ENCODE results near the gene IL1RAPL1. TPM values are rescaled to one million over a fixed set of nuclear protein-coding genes. Genes with fewer than 3 reads are reported as not detected.

Gene IL1RAPL1
- total and polyA plus RNA-seq, 8 donors = 0.05 to 0.20 (median 0.09) TPM; not detected in 5

DNA sequence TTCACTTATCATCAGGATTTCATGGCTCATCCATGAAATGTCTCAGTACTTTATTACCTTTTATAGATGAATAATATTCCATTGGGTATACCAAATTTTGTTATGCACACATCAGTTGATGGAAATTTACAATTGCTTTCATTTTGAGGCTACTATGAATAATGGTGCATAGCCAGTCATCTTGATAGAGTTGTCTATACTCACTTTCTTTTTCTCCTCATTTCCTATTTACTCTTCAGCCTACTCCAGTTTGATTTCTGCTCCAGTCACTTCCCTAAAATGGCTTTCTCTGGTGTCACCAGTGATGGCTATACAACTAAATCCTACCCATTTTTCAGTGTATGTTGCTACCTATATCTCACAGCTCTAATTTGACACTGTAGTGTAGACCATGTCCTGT lies 884.6 kb downstream of the IL1RAPL1 start:
- Histone ChIP-seq H3K27me3 (no peaks in the 10 kb centered on the region), H3K4me3 (no peak overlapping the region), H3K36me3 (no peaks in the 10 kb centered on the region), H3K27ac (no peak overlapping the region), H3K4me1 (no peaks in the 10 kb centered on the region), H3K9me3 (no peaks in the 10 kb centered on the region)
- no peak for FAIRE-seq
- no peak for ATAC-seq
- DNase-seq = no peak
- intact Hi-C loops (cut with DNase I) = no loop called here
- TF ChIP-seq, protein P1, sequence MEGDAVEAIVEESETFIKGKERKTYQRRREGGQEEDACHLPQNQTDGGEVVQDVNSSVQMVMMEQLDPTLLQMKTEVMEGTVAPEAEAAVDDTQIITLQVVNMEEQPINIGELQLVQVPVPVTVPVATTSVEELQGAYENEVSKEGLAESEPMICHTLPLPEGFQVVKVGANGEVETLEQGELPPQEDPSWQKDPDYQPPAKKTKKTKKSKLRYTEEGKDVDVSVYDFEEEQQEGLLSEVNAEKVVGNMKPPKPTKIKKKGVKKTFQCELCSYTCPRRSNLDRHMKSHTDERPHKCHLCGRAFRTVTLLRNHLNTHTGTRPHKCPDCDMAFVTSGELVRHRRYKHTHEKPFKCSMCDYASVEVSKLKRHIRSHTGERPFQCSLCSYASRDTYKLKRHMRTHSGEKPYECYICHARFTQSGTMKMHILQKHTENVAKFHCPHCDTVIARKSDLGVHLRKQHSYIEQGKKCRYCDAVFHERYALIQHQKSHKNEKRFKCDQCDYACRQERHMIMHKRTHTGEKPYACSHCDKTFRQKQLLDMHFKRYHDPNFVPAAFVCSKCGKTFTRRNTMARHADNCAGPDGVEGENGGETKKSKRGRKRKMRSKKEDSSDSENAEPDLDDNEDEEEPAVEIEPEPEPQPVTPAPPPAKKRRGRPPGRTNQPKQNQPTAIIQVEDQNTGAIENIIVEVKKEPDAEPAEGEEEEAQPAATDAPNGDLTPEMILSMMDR (IDR thresholded peaks at IDR 0.05) = no peak

DNA sequence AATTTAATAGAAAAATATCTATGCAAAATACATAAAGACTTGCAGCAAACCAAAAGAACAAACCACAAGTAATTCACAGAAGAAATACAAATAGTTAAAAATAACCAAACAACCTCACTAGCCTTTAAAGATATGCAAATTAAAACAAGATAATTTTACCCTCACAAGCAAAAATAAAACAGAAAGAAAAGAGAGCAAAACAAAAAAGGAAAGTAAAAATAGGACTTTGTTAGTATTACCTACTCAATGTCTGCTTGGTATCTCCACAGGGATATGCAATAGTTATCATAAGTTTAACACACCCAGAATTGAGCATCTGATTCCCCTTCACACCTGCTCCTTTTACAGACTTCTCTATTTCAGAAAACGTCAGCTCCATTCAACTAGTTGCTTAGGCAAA lies 890.6 kb downstream of the IL1RAPL1 start:
- no peak for ATAC-seq
- TF ChIP-seq, protein P1 (IDR thresholded peaks at IDR 0.05) = no peak
- no peaks in the 10 kb centered on the region for H3K4me1 ChIP-seq
- H3K4me3 ChIP-seq = no peak overlapping the region
- no peaks in the 10 kb centered on the region for H3K36me3 ChIP-seq
- DNase-seq = no peak
- WGBS, 2 donors = 14 to 18% methylated on average over 1 of the region's 1 CpG
- no peaks in the 10 kb centered on the region for H3K9me3 ChIP-seq
- intact Hi-C loops (cut with DNase I) = no loop called here
- H3K27ac ChIP-seq = no peak overlapping the region
- H3K27me3 ChIP-seq = peaks cover 0 to 9% (median 0%) of the 10 kb centered on the region in 4 donors
- peak; percentile 59 for FAIRE-seq

DNA sequence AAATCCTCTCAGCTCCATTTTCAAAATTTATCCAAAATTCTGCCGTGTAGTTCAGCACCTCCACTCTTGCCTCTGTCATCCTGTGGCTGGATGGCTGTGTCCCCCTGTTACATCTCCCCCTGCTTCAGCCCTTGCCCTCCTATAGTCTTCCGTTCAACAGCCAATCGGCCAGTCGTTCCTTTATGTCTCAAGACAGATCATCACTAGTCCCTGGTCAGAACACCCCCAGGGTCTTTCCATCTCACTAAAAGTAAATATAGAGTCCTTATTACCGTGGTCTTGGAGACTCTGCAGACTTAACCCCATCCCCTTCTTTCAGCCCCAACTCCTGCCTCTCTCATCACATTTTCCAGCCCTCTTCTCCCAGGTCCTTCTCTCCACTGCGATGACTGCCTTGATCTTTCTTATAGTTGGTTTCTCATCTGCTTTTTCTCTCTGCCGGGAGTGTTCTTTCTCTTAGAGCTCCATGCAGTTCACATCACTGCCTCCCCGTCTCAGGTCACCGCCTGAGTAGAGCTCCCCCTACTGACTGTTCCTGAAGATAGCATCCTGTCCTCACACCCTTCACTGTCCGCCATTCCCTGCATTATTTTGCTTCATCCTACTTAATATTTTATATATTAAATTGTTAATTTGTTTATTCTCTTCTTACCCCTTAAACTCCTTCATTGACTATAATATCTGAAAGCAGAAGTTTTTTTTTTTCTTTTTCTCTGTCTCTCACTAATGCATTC lies 891.3 kb downstream of the IL1RAPL1 start:
- H3K4me3 ChIP-seq = no peak overlapping the region
- H3K9me3 ChIP-seq = no peaks in the 10 kb centered on the region
- TF ChIP-seq, protein P1 (IDR thresholded peaks at IDR 0.05) = peak; percentile 9 to 54 (median 36)
- H3K27me3 ChIP-seq = peaks cover 0 to 9% (median 0%) of the 10 kb centered on the region in 4 donors
- no peaks in the 10 kb centered on the region for H3K36me3 ChIP-seq
- intact Hi-C loops (cut with DNase I) = no loop called here
- no peaks in the 10 kb centered on the region for H3K4me1 ChIP-seq
- no peak overlapping the region for H3K27ac ChIP-seq
- peak; percentile 17 for FAIRE-seq
- peak in 2 of 6 donors; percentile 8 to 15 for DNase-seq
- ATAC-seq = peak in 3 of 4 donors; percentile 53 to 81 (median 71)
- whole genome bisulfite sequencing, 2 donors = 36 to 40% methylated on average over 10 of the region's 10 CpGs

DNA sequence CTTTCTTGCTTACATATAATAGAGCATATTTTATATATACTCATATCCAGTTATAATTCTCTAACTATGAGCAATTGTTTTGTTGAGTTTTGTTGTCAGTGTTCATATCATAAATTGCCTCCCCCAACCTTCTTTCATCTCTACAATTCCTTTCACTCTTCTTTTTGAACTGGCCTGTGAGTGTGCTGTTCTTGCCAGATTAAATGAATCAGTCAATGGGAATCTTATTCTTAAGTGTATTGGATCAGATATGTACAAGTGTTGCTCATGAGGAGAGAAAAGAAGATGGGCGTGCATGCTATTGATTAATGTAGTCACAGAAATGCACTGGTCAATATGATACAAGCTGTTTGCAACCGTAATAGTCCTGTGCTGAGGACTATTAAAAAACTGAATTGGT lies 900.0 kb downstream of the IL1RAPL1 start:
- Histone ChIP-seq H3K27ac (no peak overlapping the region), H3K9me3 (no peaks in the 10 kb centered on the region), H3K4me1 (no peaks in the 10 kb centered on the region), H3K27me3 (peaks cover 0 to 8% (median 0%) of the 10 kb centered on the region in 4 donors), H3K36me3 (no peaks in the 10 kb centered on the region), H3K4me3 (no peak overlapping the region)
- ATAC-seq = no peak
- 56 to 63% methylated on average over 2 of the region's 2 CpGs for WGBS, 2 donors
- no peak for FAIRE-seq
- TF ChIP-seq, protein P1 (IDR thresholded peaks at IDR 0.05) = no peak
- intact Hi-C loops (cut with DNase I) = no loop called here
- DNase-seq = no peak

DNA sequence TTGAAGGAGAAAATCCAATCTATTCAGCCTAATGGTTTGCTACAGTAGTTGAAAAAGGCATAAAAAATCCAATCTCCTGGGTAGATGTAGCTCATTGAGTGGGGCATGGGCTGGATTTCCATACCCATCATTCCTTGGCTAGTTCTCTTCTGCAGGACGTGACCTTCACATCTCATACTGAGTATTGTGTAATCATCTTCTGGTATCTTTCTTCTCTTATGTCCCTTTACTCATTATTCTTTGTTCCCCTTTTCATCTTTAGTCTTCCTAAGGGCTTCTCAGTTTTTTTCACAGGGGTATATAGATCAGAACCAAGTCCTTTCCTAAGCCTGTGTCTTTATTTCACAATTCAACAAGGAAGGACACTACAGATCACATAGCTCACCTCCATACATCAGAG lies 900.5 kb downstream of the IL1RAPL1 start:
- TF ChIP-seq, protein P1 (IDR thresholded peaks at IDR 0.05) = no peak
- ATAC-seq = peak in 1 of 4 donors; percentile 22
- intact Hi-C loops (cut with DNase I) = no loop called here
- WGBS, 2 donors = 44 to 63% methylated on average over 1 of the region's 1 CpG
- Histone ChIP-seq H3K27me3 (peaks cover 0 to 8% (median 0%) of the 10 kb centered on the region in 4 donors), H3K4me3 (no peak overlapping the region), H3K9me3 (no peaks in the 10 kb centered on the region), H3K27ac (no peak overlapping the region), H3K36me3 (no peaks in the 10 kb centered on the region), H3K4me1 (no peaks in the 10 kb centered on the region)
- DNase-seq = no peak
- no peak for FAIRE-seq
